Measurements from ENCODE around the gene BCL6B. TPM values are rescaled to one million over a fixed set of nuclear protein-coding genes. Genes with fewer than 3 reads are reported as not detected.

The BCL6B gene
- polyA plus RNA-seq, 1 experiment: not detected

- no peak overlapping the region for H3K4me3 ChIP-seq (ENCODE audit: low read depth, low read length)
- ChIA-PET POLR2A (interaction anchor here (0.6 kb wide), 1 partner anchor 842 kb away, joined by 3 read pairs; no protein-coding TSS in a partner anchor), CTCF (interaction anchor here (1.2 kb wide), 1 partner anchor 94 kb away, joined by 3 read pairs; no protein-coding TSS in a partner anchor)
Observed at GRCh38 chr17:7042501-7043181, 19.8 kb downstream of the BCL6B start.

GRCh38 chr17:7043182-7043496 is 20.3 kb downstream of the BCL6B start:
- TF ChIP-seq CTCF (IDR thresholded peaks at IDR 0.05; ENCODE audit: low read depth, low read length): no peak
- no peak for DNase-seq (ENCODE audit: low read depth, low spot score)
- Histone ChIP-seq H3K4me3 (ENCODE audit: low read depth, low read length) (peak overlapping the region; percentile 41; the same call in 1 of the 2 replicates), H3K27me3 (ENCODE audit: control insufficient read depth, insufficient read depth, low read length) (peaks cover 34% of the 10 kb centered on the region), H3K27ac (ENCODE audit: low read depth, low read length) (no peak overlapping the region), H3K9me3 (ENCODE audit: control insufficient read depth, insufficient read depth, low read length) (no peaks in the 10 kb centered on the region; the same call in 1 of the 2 replicates)
- CTCF ChIA-PET: no interaction called here
- POLR2A ChIA-PET: interaction anchor here (0.7 kb wide), 1 partner anchor 89 kb away, joined by 3 read pairs; no protein-coding TSS in a partner anchor

More at GRCh38 chr17:7042501-7043181, 19.8 kb downstream of the BCL6B start:
- no peak overlapping the region for H3K27ac ChIP-seq (ENCODE audit: low read depth, low read length)
- TF ChIP-seq CTCF (IDR thresholded peaks at IDR 0.05; ENCODE audit: low read depth, low read length): no peak
- DNase-seq (ENCODE audit: low read depth, low spot score): no peak
- no peaks in the 10 kb centered on the region; the same call in 1 of the 2 replicates for H3K9me3 ChIP-seq (ENCODE audit: control insufficient read depth, insufficient read depth, low read length)
- peaks cover 34% of the 10 kb centered on the region for H3K27me3 ChIP-seq (ENCODE audit: control insufficient read depth, insufficient read depth, low read length)

GRCh38 chr17:7043497-7044198 is 20.8 kb downstream of the BCL6B start, which contains the start of gene SLC16A11:
Gene SLC16A11 (minus strand): TSS chr17:7044092. CDS start chr17:7043513, 579 bp downstream.
- peak within 1 kb of the TSS; percentile 41 for H3K4me3 ChIP-seq (ENCODE audit: low read depth, low read length)
- ChIA-PET POLR2A (interaction anchor here (0.7 kb wide), 1 partner anchor 89 kb away, joined by 3 read pairs; no protein-coding TSS in a partner anchor), CTCF (interaction anchor here (0.9 to 3.2 kb wide), 2 partner anchors 171 to 253 kb away, joined by 3 to 20 read pairs; no protein-coding TSS in a partner anchor)
- H3K27ac ChIP-seq (ENCODE audit: low read depth, low read length): no peak within 1 kb of the TSS
- DNase-seq (ENCODE audit: low read depth, low spot score): no peak
- TF ChIP-seq CTCF (IDR thresholded peaks at IDR 0.05; ENCODE audit: low read depth, low read length): no peak
- peaks cover 34% of the 10 kb centered on the region for H3K27me3 ChIP-seq (ENCODE audit: control insufficient read depth, insufficient read depth, low read length)
- H3K9me3 ChIP-seq (ENCODE audit: control insufficient read depth, insufficient read depth, low read length): no peaks in the 10 kb centered on the region; the same call in 1 of the 2 replicates

GRCh38 chr17:7045492-7046126 is 22.8 kb downstream of the BCL6B start:
- Histone ChIP-seq H3K27me3 (ENCODE audit: control insufficient read depth, insufficient read depth, low read length) (peaks cover 36% of the 10 kb centered on the region), H3K4me3 (ENCODE audit: low read depth, low read length) (no peak overlapping the region), H3K9me3 (ENCODE audit: control insufficient read depth, insufficient read depth, low read length) (no peaks in the 10 kb centered on the region; the same call in 1 of the 2 replicates), H3K27ac (ENCODE audit: low read depth, low read length) (no peak overlapping the region)
- peak; percentile 80 for TF ChIP-seq CTCF (IDR thresholded peaks at IDR 0.05; ENCODE audit: low read depth, low read length)
- ChIA-PET POLR2A (interaction anchor here (0.9 to 1.4 kb wide), 2 partner anchors 174 to 251 kb away, joined by 4 to 8 read pairs; partner anchors contain the start of genes ACADVL and DLG4), CTCF (interaction anchor here (0.6 to 11.2 kb wide), 54 partner anchors 8 to 544 kb away, joined by 3 to 250 read pairs (median 4); partner anchors contain the start of genes ACADVL, DLG4, NEURL4 and SLC16A13)
- DNase-seq (ENCODE audit: low read depth, low spot score): peak; percentile 67

All from AG04450 (cell line).